K562 (cell line): ENCODE data around the gene RAB1B. TPM values are rescaled to one million over a fixed set of nuclear protein-coding genes. Genes with fewer than 3 reads are reported as not detected.
A peak's percentile ranks its signal among the peaks of the same experiment; 100 is the strongest.

Source experiments
- BHLHE40 ChIP-seq: IDR thresholded peaks from 2 replicates; pipeline ENCODE4 v1.6.1; 2011; ENCODE audit warnings: low read length, improper control_type of control experiment
- CHAMP1 ChIP-seq: fragments of 450-650 bp; IDR thresholded peaks from 2 replicates; pipeline ENCODE4 v1.6.1; 2016; ENCODE audit warnings: mild to moderate bottlenecking
- CXXC5 ChIP-seq: fragments of 250-450 bp; sonication (Bioruptor Pico); IDR thresholded peaks from 2 replicates; pipeline ENCODE4 v1.8.0; 2022; ENCODE audit warnings: inconsistent platforms, mild to moderate bottlenecking, moderate library complexity
- DPF2 ChIP-seq: fragments of 450-650 bp; IDR thresholded peaks from 2 replicates; pipeline ENCODE4 v1.6.1; 2016
- E2F3 ChIP-seq: fragments of 250-450 bp; sonication (Bioruptor Pico); IDR thresholded peaks from 2 replicates; pipeline ENCODE4 v1.4.0; 2020; ENCODE audit warnings: mild to moderate bottlenecking
- E2F6 ChIP-seq, 2 experiments: IDR thresholded peaks; 2 replicates each; pipeline ENCODE4 v1.6.1; 2011; ENCODE audit warnings: borderline replicate concordance in 1 of 2, control low read depth in 1 of 2, low read depth in 1 of 2, low read length in 1 of 2, mild to moderate bottlenecking in 1 of 2, mixed read lengths in 1 of 2, moderate library complexity in 1 of 2; ENCODE audit not compliant: insufficient read depth in 1 of 2, insufficient read length in 1 of 2, poor library complexity in 1 of 2, severe bottlenecking in 1 of 2; ENCODE audit errors: extremely low read depth in 1 of 2
- ETV5 ChIP-seq: sonication (generic); formaldehyde crosslinking; IDR thresholded peaks from 2 replicates; pipeline ENCODE4 v1.4.0; 2020; ENCODE audit warnings: low read depth, mild to moderate bottlenecking, missing genetic modification reagents
- HCFC1 ChIP-seq: IDR thresholded peaks from 2 replicates; pipeline ENCODE4 v1.6.1; 2012; ENCODE audit warnings: low read depth, low read length, improper control_type of control experiment
- HDAC8 ChIP-seq: fragments of 450-650 bp; IDR thresholded peaks from 2 replicates; pipeline ENCODE4 v1.6.1; 2016; ENCODE audit warnings: mild to moderate bottlenecking, missing genetic modification characterization, moderate library complexity, missing compliant biosample characterization
- MLX ChIP-seq, 2 experiments: fragments of 450-650 bp in 1 of 2; sonication (generic) in 1 of 2; formaldehyde crosslinking; conservative IDR thresholded peaks; 2 replicates each; pipeline versions ENCODE4 v1.4.0 to v1.8.1; 2020 to 2022; ENCODE audit warnings: mild to moderate bottlenecking in 1 of 2, missing genetic modification reagents in 1 of 2
- NEUROD1 ChIP-seq: fragments of 150-350 bp; IDR thresholded peaks from 2 replicates; pipeline ENCODE4 v1.6.1; 2014; ENCODE audit warnings: borderline replicate concordance, low read length, low read depth; ENCODE audit not compliant: partially characterized antibody
- POLR2H ChIP-seq: IDR thresholded peaks from 2 replicates; pipeline ENCODE4 v1.6.1; 2016; ENCODE audit warnings: missing genetic modification characterization, low read depth, mild to moderate bottlenecking, control low read depth, missing compliant biosample characterization, moderate library complexity
- PRDM10 ChIP-seq: fragments of 450-650 bp; IDR thresholded peaks from 2 replicates; pipeline ENCODE4 v1.6.1; 2018; ENCODE audit not compliant: partially characterized antibody
- polyA plus RNA-seq, 8 experiments: library from polyadenylated mRNA; depleted of rRNA in 4 of 8; stranded (reverse) in 5 of 8; unstranded in 3 of 8; fragments of >200 nt; fragmentation: Nextera tagmentation in 2 of 8; fragmentation: Illumina TruSeq in 1 of 8; extraction: Ambion mirVana in 2 of 8; extraction: Trizol in 1 of 8; gene quantifications; 2 replicates each; pipeline versions ENCODE4 v1.2.1 to v1.2.3, GENCODE V29; 2011 to 2014; ENCODE audit warnings: inconsistent platforms in 1 of 8, missing spikeins in 1 of 8
- total RNA-seq, 7 experiments: library from RNA; depleted of rRNA in 6 of 7; stranded (reverse); fragments of >200 nt in 6 of 7; fragmentation: Illumina TruSeq in 2 of 7; extraction: Trizol in 2 of 7; gene quantifications; 2 replicates each; pipeline versions ENCODE4 v1.2.1 to v1.2.3, GENCODE V29; 2011 to 2021; ENCODE audit warnings: low replicate concordance in 1 of 7
- TF ChIP-seq, protein P1 (sequence below): IDR thresholded peaks from 2 replicates; pipeline ENCODE4 v1.6.1; 2014; ENCODE audit warnings: antibody characterized with exemption

The RAB1B gene
- total and polyA plus RNA-seq, 9 of the 15 experiments (the other 6 are each of a cell fraction or from before 2014, with no cell fraction given), result 5.6 to 146 (median 98.6) TPM

GRCh38 chr11:66268244-66268951, at the start of gene RAB1B (continued):
- TF ChIP-seq CHAMP1, result no peak
- peak; percentile 76 for TF ChIP-seq PRDM10
- TF ChIP-seq ETV5 (CRISPR knock-in tag), result peak; percentile 6; the same call in 1 of the 2 replicates
- peak; percentile 95 for TF ChIP-seq HCFC1
- TF ChIP-seq E2F3, result peak; percentile 76; the same call in 1 of the 2 replicates
- TF ChIP-seq MLX (CRISPR knock-in tag; conservative IDR thresholded peaks at IDR 0.05), result no peak
- TF ChIP-seq CXXC5 (CRISPR knock-in tag), result peak; percentile 33
- TF ChIP-seq POLR2H (tag), result peak; percentile 78
- TF ChIP-seq, protein P1, sequence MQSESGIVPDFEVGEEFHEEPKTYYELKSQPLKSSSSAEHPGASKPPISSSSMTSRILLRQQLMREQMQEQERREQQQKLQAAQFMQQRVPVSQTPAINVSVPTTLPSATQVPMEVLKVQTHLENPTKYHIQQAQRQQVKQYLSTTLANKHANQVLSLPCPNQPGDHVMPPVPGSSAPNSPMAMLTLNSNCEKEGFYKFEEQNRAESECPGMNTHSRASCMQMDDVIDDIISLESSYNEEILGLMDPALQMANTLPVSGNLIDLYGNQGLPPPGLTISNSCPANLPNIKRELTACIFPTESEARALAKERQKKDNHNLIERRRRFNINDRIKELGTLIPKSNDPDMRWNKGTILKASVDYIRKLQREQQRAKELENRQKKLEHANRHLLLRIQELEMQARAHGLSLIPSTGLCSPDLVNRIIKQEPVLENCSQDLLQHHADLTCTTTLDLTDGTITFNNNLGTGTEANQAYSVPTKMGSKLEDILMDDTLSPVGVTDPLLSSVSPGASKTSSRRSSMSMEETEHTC, result no peak
- peak; percentile 16 for TF ChIP-seq NEUROD1
- no peak for TF ChIP-seq E2F6 (IDR thresholded peaks at IDR 0.05; ENCODE audit: borderline replicate concordance in 1 of 2, extremely low read depth in 1 of 2, insufficient read depth in 1 of 2, insufficient read length in 1 of 2, low read depth in 1 of 2, low read length in 1 of 2, poor library complexity in 1 of 2, severe bottlenecking in 1 of 2)
- no peak for TF ChIP-seq DPF2
- peak; percentile 57; the same call in 1 of the 2 replicates for TF ChIP-seq BHLHE40
- TF ChIP-seq HDAC8 (tag), result no peak
